RPMI7951 (cell line): ENCODE measurements around the gene MYO5B. TPM values are rescaled to one million over a fixed set of nuclear protein-coding genes. Genes with fewer than 3 reads are reported as not detected.

Source experiments
- DNase-seq: peaks from one replicate; pipeline ENCODE4 v3.0.0-alpha.2; 2012; ENCODE audit warnings: low read depth
- total RNA-seq: library from RNA; depleted of rRNA; stranded (reverse); fragments of >200 nt; shearing (Covaris generic); gene quantifications from 2 replicates; pipeline ENCODE4 v1.2.3, GENCODE V29; 2014

The MYO5B gene
- total RNA-seq, 1 experiment from 2014 or later: 0.36 TPM

DNA sequence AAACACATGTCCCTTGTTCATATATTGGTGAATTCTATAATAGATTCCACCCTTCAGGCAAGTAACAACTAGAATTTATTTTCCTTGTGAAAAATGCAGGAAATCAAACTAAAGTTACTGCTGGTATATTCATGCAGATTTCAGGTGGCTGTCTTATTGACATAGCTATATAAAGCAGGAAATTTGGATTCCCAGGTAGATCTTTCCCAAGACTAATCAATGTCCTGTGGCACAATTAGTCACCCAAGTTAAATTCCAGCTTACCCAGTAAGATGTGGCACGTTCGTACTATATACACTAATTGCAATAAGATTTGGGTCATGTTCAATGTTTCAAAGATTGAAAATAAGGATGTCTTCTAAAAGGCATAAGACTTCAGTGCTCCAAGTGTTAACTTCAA lies 42.0 kb downstream of the MYO5B start:
- DNase-seq: no peak

GRCh38 chr18:50151926-50152325 lies 43.0 kb downstream of the MYO5B start:
- peak; percentile 63 for DNase-seq

DNA sequence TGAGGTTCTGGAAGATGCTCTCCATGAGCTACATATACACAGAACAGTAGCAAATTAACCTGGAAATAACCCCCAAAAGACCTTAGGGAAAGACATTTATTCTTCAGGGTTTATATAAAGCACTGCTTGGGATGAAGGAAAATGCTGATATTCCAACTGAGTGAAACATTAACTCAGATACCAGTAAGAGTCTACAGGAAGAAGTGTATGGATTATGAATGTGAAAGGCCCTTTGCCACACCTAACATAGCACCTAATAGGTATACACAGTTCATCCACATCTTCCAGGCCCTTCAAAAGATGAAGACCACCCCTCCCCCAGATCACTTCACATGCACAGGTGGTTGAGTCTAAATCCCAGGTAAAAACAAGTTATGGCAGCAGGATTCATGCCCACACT lies 50.4 kb downstream of the MYO5B start:
- DNase-seq: no peak

DNA sequence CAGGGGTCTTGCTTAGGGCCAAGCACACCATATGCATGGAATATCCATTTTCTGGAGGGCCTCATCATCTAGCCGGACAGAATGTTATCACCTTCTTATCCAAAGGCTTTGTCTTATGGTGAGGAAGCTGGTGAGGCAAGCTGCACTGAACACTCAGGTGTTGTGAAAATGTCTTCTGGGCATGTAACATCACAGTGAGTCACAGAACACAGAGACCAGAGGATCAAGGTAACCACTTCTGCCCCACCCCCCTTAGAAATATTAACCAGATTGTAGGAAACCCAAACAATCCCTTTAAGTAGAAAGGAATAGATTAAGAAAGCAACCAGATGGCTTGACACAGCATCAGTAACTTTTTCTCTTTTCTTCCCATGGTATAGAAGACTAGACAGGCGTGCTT lies 51.1 kb downstream of the MYO5B start:
- no peak for DNase-seq

- no peak for DNase-seq
Measured at GRCh38 chr18:50143294-50143693, 51.7 kb downstream of the MYO5B start.

- no peak for DNase-seq
Measured at GRCh38 chr18:50142441-50143120, 52.4 kb downstream of the MYO5B start.

GRCh38 chr18:50138181-50139064 lies 56.5 kb downstream of the MYO5B start:
- DNase-seq: no peak

- DNase-seq: no peak
Measured at GRCh38 chr18:50135903-50136302, 59.0 kb downstream of the MYO5B start.

- DNase-seq: no peak
Measured at GRCh38 chr18:50133526-50133925, 61.4 kb downstream of the MYO5B start.

GRCh38 chr18:50131591-50131990 lies 63.4 kb downstream of the MYO5B start:
- no peak for DNase-seq

DNA sequence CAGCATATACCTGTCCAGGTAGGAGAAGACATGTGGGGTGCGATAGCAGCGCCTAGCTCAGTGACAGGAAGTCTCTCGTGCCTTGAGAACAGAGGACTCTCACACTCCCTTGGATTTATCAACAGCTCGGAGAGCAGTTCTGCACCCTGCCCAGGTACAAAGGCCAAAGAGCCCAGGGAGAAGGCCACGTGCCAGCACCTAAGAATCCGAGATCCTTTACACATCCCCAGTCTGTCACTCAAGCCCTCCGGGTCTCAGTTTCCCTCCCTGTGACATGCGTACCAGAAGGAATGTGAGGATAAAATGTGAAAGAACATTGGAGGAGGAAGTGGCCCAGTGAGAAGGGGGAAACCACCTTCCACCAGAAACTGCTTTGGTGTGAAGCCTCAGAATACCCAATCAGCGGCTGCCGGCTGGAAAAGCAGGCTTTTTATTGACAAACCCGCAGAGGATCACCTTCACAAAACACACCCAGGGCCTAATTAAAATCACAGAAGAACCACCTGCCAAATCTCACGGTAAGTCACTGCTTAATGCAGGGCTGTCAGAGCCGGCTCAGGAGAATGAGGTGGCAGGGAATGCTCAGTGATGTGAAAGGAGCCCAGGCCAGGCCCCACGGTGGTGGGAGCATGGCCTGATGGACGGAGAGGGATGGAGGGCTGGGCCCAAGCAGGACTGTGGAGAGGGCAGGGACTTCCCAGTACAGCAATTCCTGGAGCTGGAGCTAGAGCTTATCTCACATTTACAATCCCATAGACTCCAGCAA lies 66.3 kb downstream of the MYO5B start:
- DNase-seq: no peak

DNA sequence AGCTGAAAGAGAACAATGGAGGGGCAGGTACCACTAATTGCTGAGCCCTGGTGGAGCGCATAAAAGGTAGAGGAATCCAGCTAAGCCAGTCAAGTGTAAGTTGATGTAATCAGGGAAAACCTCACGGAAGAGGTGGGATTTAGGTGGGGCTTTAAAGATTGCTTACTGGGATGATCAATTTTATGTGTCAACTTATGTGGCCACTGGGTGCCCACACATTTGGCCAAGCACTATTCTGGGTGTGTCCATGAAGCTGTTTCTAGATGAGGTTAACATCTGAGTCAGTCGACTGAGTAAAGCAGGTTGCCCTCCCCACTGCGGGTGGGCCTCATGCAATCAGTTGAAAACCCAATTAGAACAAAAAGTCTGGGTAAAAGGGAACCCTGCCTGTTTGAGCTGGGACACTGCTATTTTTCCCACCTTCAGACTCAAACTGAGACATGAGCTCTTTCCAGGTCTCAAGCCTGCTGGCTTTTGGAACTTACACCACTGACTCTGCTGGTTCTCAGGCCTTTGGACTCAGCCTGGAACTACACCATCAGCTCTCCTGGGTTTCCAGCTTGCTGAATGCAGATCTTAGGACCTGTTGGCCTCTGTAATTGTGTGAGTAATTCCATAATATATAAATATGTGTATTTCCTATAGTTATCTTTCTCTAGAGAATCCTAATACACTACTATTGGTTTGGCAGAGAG lies 67.3 kb downstream of the MYO5B start:
- DNase-seq: no peak

- no peak for DNase-seq
Measured at GRCh38 chr18:50126471-50126870, 68.5 kb downstream of the MYO5B start.

- DNase-seq: no peak
Measured at GRCh38 chr18:50125456-50125855, 69.5 kb downstream of the MYO5B start.

DNA sequence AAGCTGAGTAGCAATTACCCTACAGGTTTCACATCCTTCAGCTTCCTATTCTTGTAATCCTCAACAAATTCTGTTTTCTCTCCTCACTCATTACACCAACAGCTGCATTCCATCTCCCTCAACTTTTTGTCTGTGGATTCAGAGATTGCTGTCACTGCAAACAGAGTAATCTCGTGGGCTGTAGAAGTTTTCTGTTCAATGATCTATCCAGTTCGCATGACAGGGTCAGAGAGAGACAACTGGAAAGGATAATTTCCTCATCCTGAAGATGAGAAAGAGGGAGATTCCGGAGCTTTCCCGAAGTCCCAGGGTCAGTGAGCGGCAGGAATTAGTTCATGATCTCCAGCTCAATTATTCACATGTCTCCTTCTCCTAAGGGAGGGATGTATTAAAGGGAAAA lies 75.7 kb downstream of the MYO5B start:
- no peak for DNase-seq

DNA sequence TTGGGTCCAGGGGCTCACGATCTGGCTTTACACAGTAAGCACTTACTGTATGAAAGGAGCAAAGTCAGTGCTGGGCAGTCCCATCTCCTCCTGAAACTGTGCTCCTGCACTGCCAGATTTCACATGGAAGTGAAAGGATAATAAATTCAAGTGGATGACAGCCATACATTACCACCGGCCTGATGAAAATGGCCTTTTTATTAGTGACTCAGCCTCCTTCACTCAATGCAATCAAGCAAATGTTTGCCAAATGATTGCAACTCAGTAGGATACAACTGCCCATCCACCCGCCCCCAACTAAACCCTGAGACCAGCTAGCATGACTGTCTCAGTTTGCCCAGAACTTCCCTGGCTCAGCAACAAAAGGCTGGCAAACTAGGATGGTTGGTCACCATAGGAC lies 77.1 kb downstream of the MYO5B start:
- no peak for DNase-seq

DNA sequence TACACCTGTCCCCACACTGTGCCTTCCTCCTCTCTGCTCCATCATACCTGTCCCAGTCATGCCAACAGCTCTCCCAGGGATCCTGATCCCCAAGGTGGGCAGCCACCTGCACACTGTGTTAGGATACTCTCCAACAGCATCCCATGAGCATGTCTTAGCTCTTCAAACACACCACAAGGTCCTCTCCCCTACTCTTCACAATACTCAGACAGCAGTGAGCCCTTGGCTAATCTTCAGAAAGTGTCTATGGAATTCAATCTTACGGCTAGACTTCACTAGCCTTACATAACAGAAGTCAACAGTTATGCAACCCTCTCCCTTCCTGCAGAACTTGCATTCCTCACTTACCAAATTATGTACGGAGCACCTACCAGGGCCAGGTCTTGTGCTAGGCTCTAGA lies 79.9 kb downstream of the MYO5B start:
- no peak for DNase-seq

- no peak for DNase-seq
Measured at GRCh38 chr18:50114448-50114847, 80.5 kb downstream of the MYO5B start.

DNA sequence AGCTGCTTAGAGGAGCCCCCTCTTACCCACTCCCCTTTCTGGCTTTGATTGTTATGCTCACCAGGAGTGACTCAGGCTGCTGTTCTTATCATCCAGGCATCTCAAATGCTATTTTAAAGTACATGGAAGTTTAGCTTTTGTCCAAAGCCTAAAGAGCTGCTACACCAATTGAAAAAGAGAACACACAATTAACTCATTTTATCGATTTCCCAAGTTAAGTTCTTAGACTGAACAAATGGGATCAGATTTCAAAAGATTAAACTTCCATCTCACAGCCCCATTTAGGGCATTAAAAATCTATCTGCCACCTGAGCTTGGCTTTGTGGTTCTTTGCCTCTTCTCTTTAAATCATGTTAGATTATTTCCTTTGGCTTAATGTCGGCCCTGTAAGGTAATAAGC lies 81.2 kb downstream of the MYO5B start:
- no peak for DNase-seq

- DNase-seq: no peak
Measured at GRCh38 chr18:50111398-50111797, 83.5 kb downstream of the MYO5B start.

GRCh38 chr18:50107468-50107977 lies 87.4 kb downstream of the MYO5B start:
- DNase-seq: no peak

- no peak for DNase-seq
Measured at GRCh38 chr18:50105027-50105426, 89.9 kb downstream of the MYO5B start.
